CD4-positive, alpha-beta T cell treated with Interleukin-6 at 100 ng/mL for 8 hours (primary cell): ENCODE data around the gene NLRC5.
A peak's percentile ranks its signal among the peaks of the same experiment; 100 is the strongest.

Experiments
- DNase-seq: peaks from one replicate; pipeline ENCODE4 v3.0.0-alpha.2; 2020; ENCODE audit warnings: mixed read lengths, low spot score

The NLRC5 gene

GRCh38 chr16:56988948-56989945, at the start of gene NLRC5:
Gene NLRC5 (plus strand): TSS chr16:56989557. CDS start chr16:57020713, 31,156 bp downstream.
- peak; percentile 90 for DNase-seq

- DNase-seq: no peak
Observed at GRCh38 chr16:56939801-56940200, 49.6 kb upstream of the NLRC5 start.

DNA sequence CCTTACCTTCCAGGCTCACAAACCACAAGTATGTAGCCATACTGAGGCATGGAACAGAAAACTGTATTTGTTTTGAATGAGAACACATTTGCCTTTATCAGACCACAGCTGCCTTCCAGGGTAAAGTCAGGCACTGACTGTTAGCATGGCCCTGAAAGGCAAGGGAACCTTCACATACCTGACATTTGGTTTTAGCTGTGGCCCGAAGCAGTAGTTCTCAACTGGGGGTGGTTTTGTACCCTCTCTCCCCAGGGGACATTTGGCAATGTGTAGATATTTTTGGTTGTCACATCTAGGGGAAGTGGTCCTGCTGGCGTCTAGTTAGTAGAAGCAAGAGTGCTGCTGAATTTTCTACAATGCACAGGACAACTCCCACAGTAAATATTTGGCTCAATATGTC, 48.3 kb upstream of the NLRC5 start:
- DNase-seq: no peak

DNA sequence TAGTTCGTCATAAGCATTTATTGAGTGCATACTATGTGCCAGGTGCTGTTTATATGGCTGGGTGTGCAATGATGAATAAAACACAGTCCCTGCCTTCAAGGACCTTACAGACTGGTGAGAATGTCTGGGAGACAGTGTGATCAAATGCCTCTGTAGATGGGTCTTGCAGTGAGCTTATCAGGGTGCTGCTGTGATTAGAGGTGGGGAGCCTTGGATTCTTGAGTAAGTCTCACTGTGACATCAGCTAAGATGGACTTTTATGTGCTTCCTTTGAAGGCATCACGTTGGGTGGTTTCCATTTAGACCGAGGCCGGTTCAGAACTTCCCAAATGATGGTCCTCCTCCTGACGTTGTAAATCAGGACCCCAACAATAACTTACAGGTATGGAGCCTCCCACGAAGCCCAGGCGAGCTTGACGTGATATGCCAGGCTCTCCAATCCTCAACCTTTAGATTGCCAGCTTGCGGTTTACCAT, 47.5 kb upstream of the NLRC5 start:
- no peak for DNase-seq

DNA sequence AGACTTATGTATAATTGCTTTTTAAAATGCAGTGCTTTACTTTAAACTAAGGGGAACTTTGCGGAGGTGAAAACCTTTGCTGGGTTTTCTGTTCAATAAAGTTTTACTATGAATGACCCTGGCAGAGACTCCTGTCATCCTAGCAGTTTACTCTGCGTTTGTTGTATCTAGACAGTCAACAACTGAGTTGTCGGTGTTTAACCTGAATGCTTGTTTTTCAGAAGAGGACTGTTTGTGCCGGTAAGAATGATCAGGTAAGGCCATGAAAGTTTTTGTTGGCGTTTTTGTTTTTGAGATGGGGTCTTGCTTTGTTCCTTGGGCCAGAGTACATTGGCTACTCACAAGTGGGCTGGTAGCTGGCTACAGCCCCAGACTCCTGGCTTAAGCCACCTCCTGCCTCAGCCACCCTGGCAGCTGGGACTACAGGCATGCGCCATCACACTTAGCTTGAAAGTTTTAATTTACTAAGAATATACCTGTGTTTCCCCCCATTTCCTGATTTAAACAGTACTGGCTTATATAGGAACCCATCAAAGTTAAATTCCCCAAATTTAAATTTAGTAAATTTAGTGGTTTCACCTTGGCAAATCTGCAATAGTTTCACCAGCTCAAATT, 45.5 kb upstream of the NLRC5 start:
- DNase-seq: no peak

DNA sequence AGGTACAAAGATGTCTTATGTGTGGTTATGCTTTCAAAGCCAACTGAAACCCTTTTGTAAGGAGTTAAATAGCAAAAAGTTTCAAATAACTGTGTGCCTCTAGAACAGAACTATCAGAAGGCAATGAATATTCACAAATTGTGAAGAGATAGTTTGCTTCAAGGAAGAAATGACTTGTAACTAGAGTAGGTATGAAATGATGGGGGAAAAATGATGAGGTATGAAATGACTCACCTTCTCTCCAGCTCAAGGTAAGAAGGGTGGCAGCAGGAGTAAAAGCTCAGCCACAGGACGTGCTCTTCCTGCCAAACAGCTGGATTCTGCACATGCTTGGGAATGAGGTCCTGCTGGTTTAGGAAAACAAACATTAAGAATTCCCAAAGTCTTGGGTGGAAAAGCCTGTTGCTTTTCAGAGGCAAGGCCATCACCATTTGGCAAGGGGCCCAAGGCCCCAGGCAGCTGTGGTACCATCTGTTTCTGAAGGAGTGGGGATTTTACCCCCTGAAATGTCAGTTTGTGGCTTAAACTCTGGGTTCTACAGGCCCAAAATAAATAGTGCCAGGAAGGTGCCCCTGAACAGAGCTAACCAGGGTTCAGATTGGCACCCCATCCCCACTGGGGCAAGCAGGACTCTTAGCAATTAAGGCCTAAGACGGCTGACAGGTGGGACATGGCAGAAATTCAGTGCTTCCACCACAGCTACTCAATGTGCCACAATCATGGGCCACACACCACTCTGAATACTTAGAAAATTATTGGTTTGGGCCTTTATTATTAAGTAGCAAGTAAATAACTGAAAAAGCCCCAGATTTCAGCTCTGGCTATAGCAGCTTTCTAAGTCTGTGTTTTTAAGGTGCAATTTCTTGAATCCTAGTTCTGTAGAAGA, 44.2 kb upstream of the NLRC5 start:
- no peak for DNase-seq

GRCh38 chr16:56945847-56946527, 43.4 kb upstream of the NLRC5 start:
- no peak for DNase-seq

DNA sequence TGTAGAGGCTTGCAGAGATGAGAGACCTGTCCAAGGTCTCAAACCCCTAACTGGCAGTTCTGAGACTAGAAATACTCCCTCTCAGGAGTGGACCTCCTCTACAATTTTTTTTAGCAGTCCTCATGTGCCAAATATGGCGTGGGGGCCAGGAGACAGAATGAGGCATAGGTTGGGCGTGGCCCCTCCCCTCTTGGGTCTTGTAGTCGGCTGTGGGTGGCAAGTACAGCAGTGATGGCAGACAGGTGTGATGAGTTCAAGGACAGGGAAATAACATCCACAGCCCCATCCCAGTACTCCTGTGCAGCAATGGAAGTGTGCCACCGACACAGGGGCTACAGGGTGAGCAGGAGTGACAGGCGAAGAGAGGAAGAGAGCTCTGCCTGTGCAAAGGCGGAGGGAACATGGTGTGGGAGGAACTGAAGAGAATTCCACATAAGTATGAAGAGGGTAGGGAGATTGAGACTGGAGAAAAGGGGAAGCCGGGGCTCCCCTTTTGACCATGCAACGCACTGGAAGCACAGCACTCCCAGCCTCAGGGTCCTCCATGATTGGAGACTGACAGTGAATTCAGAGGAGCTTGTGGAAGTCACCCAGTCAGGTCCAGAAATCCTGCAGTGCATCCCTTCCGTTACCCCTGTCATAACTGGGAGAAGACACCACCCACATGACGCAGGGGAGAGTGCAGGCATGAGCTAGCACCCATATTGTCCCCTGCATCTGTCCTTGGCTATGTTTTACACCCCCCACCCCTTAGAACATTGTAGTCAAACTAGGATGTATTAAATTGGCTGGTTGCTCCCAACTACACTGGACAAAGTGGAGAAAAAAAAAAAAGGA, 42.4 kb upstream of the NLRC5 start:
- DNase-seq: no peak

DNA sequence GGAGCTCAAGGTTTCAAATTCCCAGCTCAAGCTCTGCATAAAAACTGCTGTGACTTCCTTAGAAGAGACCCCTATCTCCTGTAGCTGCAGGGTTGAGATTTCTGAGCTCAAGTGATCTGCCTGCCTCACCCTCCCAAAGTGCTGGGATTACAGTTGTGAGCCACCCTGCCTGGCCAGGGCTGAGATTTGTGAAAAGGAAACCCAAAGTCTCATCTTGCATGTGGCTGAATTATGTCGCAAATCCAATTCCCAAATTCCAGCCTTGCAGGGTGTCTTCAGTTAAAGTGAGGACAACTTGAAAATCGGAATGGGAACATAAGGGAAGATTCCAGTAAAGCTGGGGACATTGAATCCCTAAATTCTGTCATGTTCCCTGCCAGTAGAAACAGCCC, 41.8 kb upstream of the NLRC5 start:
- no peak for DNase-seq

- no peak for DNase-seq
Observed at GRCh38 chr16:56948234-56948633, 41.1 kb upstream of the NLRC5 start.

GRCh38 chr16:56950051-56950450, 39.3 kb upstream of the NLRC5 start:
- DNase-seq: no peak

DNA sequence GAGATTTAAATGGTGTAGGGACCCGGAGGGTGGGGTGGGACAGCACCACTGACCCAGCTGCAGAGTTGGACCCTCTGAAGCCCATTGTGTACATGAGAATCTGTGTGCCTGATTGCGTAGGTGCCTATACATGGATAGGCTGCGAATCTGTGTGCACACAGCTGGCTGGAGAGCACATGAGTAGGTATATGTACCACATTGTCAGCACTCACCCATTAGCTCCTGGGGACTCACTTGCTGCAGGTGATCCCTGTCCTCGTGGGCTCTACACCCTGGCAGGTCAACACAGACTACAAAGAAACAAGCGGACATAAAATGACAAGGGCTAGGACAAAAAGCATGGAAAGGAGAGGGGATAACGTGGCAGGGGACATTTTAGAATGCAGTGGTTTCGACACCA, 38.9 kb upstream of the NLRC5 start:
- DNase-seq: no peak

DNA sequence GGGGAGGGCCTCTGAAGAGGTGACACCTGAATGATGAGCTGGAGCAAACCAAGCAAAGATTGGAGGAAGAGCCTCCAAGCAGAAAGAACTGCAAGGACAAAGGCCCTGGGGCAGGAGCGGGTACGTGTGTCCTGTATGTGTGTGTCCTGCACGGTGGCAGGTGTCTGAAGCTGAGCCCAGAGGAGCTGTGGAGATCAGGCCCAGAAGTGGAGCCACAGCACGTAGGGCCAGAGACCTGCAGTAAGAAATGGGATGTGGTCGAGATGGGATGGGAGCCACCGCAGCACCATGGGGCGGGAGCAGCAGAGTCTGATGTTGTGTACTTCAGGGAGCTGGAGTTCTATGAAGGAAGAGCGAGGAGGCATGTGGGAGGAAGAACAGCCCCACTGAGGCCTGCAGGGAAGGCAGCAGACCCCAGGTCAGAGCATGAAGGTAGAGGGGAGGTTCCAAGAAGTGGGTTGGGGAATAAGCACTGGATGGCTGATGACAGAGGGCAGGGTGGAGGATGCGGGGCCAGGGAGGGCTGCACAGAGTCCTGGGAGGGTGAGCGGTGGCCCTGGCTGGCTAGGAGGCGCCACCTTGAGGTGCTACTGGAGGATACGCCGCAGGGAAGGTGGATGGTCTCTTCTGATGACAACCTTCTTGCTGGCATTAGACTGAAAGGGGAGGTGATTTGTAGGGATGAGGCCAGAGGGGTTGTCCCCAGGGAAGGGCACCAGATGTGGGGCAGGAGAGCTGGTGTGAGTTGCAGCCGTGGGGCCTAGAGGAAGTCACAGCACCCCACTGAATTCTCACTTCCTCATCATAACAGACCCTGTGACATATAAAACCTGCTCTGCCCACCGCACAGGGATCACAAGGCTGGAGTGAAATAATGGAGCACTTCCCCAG, 38.2 kb upstream of the NLRC5 start:
- peak; percentile 49 for DNase-seq

DNA sequence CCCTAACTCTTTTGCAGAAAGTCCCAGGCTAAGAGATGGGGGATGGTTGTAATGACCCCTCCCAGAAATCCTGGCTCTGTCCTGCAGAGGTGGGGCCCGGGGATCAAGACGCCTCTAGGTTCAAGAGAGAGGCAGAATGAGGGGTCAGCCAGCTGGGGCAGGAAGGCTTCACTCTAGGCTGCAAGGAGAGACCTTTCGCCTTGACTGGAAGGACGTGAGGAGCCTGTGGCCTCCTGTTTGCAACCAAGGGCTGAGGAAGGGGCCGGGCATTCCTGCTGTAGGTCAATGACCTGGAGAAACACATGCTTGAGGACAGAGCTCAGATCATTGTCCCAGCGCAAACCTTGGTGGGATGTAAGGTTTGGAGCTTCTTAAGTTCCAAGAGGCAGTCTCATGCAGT, 36.4 kb upstream of the NLRC5 start:
- no peak for DNase-seq

DNA sequence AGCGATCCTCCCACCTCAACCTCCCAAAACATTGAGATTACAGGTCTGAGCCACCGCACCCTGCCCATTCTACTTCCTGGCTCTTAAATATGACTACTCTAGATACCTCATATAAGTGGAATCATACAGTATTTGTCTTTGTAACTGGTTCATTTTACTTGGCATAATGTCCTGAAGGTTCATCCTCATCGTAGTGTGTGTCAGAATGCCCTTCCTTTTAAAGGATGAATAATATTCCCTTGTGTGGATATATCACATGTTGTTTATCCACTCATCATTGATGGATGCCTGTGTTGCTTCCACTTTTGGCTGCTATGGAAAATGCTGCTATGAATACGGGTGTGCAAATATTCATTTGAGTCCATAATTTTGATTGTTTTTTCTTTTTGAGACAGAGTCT, 33.3 kb upstream of the NLRC5 start:
- no peak for DNase-seq

- no peak for DNase-seq
Observed at GRCh38 chr16:56956756-56957155, 32.6 kb upstream of the NLRC5 start.

- no peak for DNase-seq
Observed at GRCh38 chr16:56960681-56961281, 28.6 kb upstream of the NLRC5 start.

GRCh38 chr16:56961386-56961785, 28.0 kb upstream of the NLRC5 start:
- no peak for DNase-seq

DNA sequence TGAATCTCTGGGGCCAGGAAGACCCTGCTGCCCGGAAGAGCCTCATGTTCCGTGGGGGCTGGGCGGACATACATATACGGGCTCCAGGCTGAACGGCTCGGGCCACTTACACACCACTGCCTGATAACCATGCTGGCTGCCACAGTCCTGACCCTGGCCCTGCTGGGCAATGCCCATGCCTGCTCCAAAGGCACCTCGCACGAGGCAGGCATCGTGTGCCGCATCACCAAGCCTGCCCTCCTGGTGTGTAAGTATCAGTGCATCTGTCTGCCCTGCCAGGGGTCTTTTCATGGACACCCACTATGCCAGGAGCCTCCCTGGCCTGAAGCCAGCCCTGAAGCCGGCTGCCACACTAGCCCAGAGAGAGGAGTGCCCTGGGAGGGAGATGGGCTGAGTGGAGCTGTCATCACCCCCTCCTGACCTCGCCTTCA, 27.5 kb upstream of the NLRC5 start, which contains the start of gene CETP:
Gene CETP, plus strand, starts transcription at position 100 of the 431 bp plus-strand sequence. Its CDS starts 30 bp downstream, at position 130.
- no peak for DNase-seq
